PC-9 (cell line): ENCODE results near the gene SORCS2. TPM values are rescaled to one million over a fixed set of nuclear protein-coding genes. Genes with fewer than 3 reads are reported as not detected.

Experiments used
- BruUV-seq: library from RNA; stranded (reverse); fragments of 400-500 nt; replicated peaks from 2 replicates; lab custom pipeline; 2021; lab: Mats Ljungman, UMichigan
- CTCF ChIA-PET: fragments of 300-600 bp; sonication (Branson Sonifier 250); formaldehyde crosslinking; loops from one replicate; lab custom pipeline; 2022; ENCODE audit warnings: antibody characterized with exemption; lab: Charles Lee
- POLR2A ChIA-PET: fragments of 300-600 bp; sonication (Branson Sonifier 250); formaldehyde crosslinking; loops from one replicate; lab custom pipeline; 2022; ENCODE audit warnings: antibody characterized with exemption; ENCODE audit not compliant: unreplicated experiment; lab: Charles Lee
- DNase-seq, 2 experiments: peaks; one replicate each; pipeline versions ENCODE4 v3.0.0 to v3.0.0-alpha.2; 2015 to 2022; ENCODE audit warnings: mixed read lengths in 1 of 2
- H2AFZ ChIP-seq: fragments of 200-600 bp; sonication (generic); 2 replicates; pipeline ENCODE4 v1.8.1; 2017; ENCODE audit warnings: antibody characterized with exemption
- H3F3A ChIP-seq: fragments of 200-600 bp; sonication (generic); 2 replicates; pipeline ENCODE4 v1.8.1; 2017; ENCODE audit warnings: antibody characterized with exemption, mild to moderate bottlenecking, low read depth; ENCODE audit not compliant: insufficient read depth
- H3K27ac ChIP-seq: fragments of 200-600 bp; sonication (generic); 2 replicates; pipeline ENCODE4 v1.6.1; 2016; ENCODE audit warnings: mixed run types
- H3K27me3 ChIP-seq: fragments of 200-600 bp; sonication (generic); 2 replicates; pipeline ENCODE4 v1.6.1; 2016; ENCODE audit warnings: low read depth, mixed run types; ENCODE audit not compliant: insufficient read depth
- H3K36me3 ChIP-seq: fragments of 200-600 bp; sonication (generic); 2 replicates; pipeline ENCODE4 v1.6.1; 2016; ENCODE audit warnings: low read depth, mixed run types
- H3K4me1 ChIP-seq: fragments of 200-600 bp; sonication (generic); replicated peaks from 2 replicates; pipeline ENCODE4 v1.6.1; 2016; ENCODE audit warnings: mixed run types; ENCODE audit not compliant: insufficient read depth
- H3K4me2 ChIP-seq: fragments of 200-600 bp; sonication (generic); 2 replicates; pipeline ENCODE4 v1.6.1; 2017; ENCODE audit warnings: mixed run types
- H3K4me3 ChIP-seq: fragments of 200-600 bp; sonication (generic); 2 replicates; pipeline ENCODE4 v1.6.1; 2016; ENCODE audit warnings: mixed run types
- H3K79me2 ChIP-seq: fragments of 200-600 bp; sonication (generic); 2 replicates; pipeline ENCODE4 v1.6.1; 2017; ENCODE audit warnings: low read depth, mixed run types
- H3K9me2 ChIP-seq: fragments of 200-600 bp; sonication (generic); 2 replicates; pipeline ENCODE4 v1.8.1; 2017; ENCODE audit warnings: mild to moderate bottlenecking; ENCODE audit not compliant: insufficient read depth
- H3K9me3 ChIP-seq: fragments of 200-600 bp; sonication (generic); 2 replicates; pipeline ENCODE4 v1.8.1; 2016; ENCODE audit warnings: low read depth; ENCODE audit not compliant: insufficient read depth
- H4K20me1 ChIP-seq: fragments of 200-600 bp; sonication (generic); 2 replicates; pipeline ENCODE4 v1.8.1; 2017; ENCODE audit not compliant: insufficient read depth
- CTCF ChIP-seq: fragments of 200-600 bp; sonication (generic); conservative IDR thresholded peaks from 2 replicates; pipeline ENCODE4 v1.6.1; 2017; ENCODE audit warnings: mixed run types, antibody characterized with exemption, mild to moderate bottlenecking, moderate library complexity
- EZH2 ChIP-seq: fragments of 200-600 bp; sonication (generic); IDR thresholded peaks from 2 replicates; pipeline ENCODE4 v1.8.0; 2017; ENCODE audit warnings: antibody characterized with exemption, low read depth
- intact Hi-C: fragments of 100-400 bp; cut with micrococcal nuclease; formaldehyde crosslinking; loops from one replicate; pipeline ENCODE4 v1.10.0; 2022; ENCODE audit not compliant: unreplicated experiment
- total RNA-seq: library from RNA; stranded (reverse); gene quantifications from 2 replicates; pipeline ENCODE4 v1.2.3, GENCODE V29; 2021

Gene SORCS2
- total RNA-seq, 1 experiment from 2014 or later, result 25.8 TPM

GRCh38 chr4:7672601-7673000 lies 480.3 kb downstream of the SORCS2 start:
- ChIA-PET POLR2A (no interaction called here), CTCF (no interaction called here)
- intact Hi-C loops, result no loop called here
- Histone ChIP-seq H3K27me3 (no peaks in the 10 kb centered on the region), H3K79me2 (no peaks in the 10 kb centered on the region), H3K9me3 (no peaks in the 10 kb centered on the region), H4K20me1 (no peaks in the 10 kb centered on the region), H3K4me3 (no peak overlapping the region), H3K4me2 (no peak overlapping the region), H3K4me1 (no peaks in the 10 kb centered on the region), H3F3A (no peaks in the 10 kb centered on the region), H3K36me3 (no peaks in the 10 kb centered on the region), H3K27ac (no peak overlapping the region), H3K9me2 (no peaks in the 10 kb centered on the region), H2AFZ (no peak overlapping the region)
- BruUV-seq, result no TSS peak
- TF ChIP-seq CTCF (no peak), EZH2 (no peak)
- DNase-seq, result no peak

- no TSS peak for BruUV-seq
- no peak for DNase-seq
- CTCF ChIA-PET, result no interaction called here
- no peak overlapping the region for H2AFZ ChIP-seq
- H3K9me3 ChIP-seq, result no peaks in the 10 kb centered on the region
- TF ChIP-seq EZH2, result no peak
- TF ChIP-seq CTCF, result no peak
- no peaks in the 10 kb centered on the region for H3K79me2 ChIP-seq
- H3K4me2 ChIP-seq, result no peak overlapping the region
- no peak overlapping the region for H3K4me3 ChIP-seq
- H3K9me2 ChIP-seq, result no peaks in the 10 kb centered on the region
- H4K20me1 ChIP-seq, result no peaks in the 10 kb centered on the region
- POLR2A ChIA-PET, result no interaction called here
- H3F3A ChIP-seq, result no peaks in the 10 kb centered on the region
- H3K36me3 ChIP-seq, result no peaks in the 10 kb centered on the region
- no peaks in the 10 kb centered on the region for H3K27me3 ChIP-seq
- intact Hi-C loops, result no loop called here
- H3K27ac ChIP-seq, result no peak overlapping the region
- no peaks in the 10 kb centered on the region for H3K4me1 ChIP-seq
These were observed 480.8 kb downstream of the SORCS2 start for GRCh38 chr4:7673121-7673520.

DNA sequence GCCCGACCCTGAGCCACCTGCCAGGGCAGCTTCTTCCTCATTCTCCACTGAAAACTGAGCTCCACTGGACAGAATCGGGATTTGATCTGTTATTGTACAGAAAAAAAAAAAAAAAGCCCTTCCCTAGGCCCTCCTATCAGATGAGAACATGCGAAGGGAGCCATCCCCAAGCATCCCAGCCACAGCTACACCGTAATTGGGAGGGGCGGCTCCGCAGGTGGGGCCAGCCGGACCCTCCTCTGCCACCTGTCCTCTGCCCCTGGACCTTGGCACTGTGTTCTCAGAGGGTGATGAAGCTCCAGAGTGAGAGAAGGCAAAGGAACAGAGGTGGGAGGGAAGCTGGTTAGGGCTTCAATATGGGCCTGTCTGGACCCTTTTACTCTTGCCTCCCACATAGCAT lies 482.4 kb downstream of the SORCS2 start:
- TF ChIP-seq CTCF (no peak), EZH2 (no peak)
- Histone ChIP-seq H3K79me2 (no peaks in the 10 kb centered on the region), H3K4me2 (no peak overlapping the region), H3K9me3 (no peaks in the 10 kb centered on the region), H3F3A (no peaks in the 10 kb centered on the region), H2AFZ (no peak overlapping the region), H3K9me2 (no peaks in the 10 kb centered on the region), H3K4me1 (no peaks in the 10 kb centered on the region), H4K20me1 (no peaks in the 10 kb centered on the region), H3K27ac (no peak overlapping the region), H3K27me3 (no peaks in the 10 kb centered on the region), H3K4me3 (no peak overlapping the region), H3K36me3 (no peaks in the 10 kb centered on the region)
- intact Hi-C loops, result no loop called here
- no TSS peak for BruUV-seq
- ChIA-PET CTCF (no interaction called here), POLR2A (interaction anchor here (0.5 kb wide), 1 partner anchor 24 kb away, joined by 7 read pairs; no protein-coding TSS in a partner anchor)
- no peak for DNase-seq
